ENCODE measurements around the gene ACAD8.

- no peak for TF ChIP-seq POLR2A (IDR thresholded peaks at IDR 0.05)
- TF ChIP-seq, protein P1, sequence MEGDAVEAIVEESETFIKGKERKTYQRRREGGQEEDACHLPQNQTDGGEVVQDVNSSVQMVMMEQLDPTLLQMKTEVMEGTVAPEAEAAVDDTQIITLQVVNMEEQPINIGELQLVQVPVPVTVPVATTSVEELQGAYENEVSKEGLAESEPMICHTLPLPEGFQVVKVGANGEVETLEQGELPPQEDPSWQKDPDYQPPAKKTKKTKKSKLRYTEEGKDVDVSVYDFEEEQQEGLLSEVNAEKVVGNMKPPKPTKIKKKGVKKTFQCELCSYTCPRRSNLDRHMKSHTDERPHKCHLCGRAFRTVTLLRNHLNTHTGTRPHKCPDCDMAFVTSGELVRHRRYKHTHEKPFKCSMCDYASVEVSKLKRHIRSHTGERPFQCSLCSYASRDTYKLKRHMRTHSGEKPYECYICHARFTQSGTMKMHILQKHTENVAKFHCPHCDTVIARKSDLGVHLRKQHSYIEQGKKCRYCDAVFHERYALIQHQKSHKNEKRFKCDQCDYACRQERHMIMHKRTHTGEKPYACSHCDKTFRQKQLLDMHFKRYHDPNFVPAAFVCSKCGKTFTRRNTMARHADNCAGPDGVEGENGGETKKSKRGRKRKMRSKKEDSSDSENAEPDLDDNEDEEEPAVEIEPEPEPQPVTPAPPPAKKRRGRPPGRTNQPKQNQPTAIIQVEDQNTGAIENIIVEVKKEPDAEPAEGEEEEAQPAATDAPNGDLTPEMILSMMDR (IDR thresholded peaks at IDR 0.05 in 4 of 5, conservative IDR thresholded peaks at IDR 0.05 in 1 of 5) = no peak
These were observed 37.5 kb upstream of the ACAD8 start for GRCh38 chr11:134215836-134216235.

Measured in gastrocnemius medialis (tissue), 4 donors.